Fibroblast of gingiva (primary cell): ENCODE results near the gene GRB7.
"Not testable (repeated sequence)": the region's sequence is repeated elsewhere in the genome, so short reads cannot be mapped to it uniquely, and the experiment has no call there.

ENCODE experiments used
- DNase-seq: peaks from one replicate; pipeline ENCODE4 v3.0.0-alpha.2; 2011; ENCODE audit warnings: low read depth

Gene GRB7

DNA sequence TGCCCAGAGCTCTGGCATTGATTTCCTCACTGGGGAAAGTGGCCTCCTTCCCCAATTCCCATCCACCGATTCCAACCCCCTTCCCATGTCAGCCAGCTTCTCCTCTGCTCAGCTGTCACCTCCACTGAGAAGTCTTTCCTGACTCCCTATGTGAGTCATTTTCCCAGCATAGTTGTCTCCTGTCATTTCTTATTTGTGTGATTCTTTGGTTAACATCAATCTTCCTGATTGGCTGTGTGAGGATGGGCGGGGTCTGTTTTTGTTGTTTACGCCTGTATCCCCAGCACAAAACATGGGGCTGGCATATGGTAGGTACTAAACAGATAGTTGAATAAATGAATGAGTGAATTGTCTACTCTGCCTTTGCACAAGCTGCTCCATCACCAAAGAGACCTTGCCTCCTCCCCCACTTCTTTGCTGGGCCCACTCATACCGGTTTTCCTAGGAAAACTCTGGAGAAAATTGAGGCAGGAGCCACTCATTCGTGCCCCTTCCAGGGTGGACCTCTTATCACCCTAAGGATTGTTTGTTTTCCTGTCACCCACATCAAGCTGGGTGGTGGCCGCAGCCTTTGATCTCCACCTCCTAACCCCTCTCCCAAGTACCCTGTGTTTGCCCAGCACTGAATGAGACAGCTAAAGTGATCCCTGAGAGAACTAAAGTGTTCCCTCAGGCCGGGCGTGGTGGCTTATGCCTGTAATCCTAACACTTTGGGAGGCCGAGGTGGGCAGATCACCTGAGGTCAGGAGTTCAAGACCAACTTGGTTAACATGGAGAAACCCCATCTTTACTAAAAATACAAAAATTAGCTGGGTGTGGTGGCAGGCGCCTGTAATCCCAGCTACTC is 1.2 kb upstream of the GRB7 start:
- no peak for DNase-seq

- no peak for DNase-seq
Observed at GRCh38 chr17:39737206-39737759, 455 bp upstream of the GRB7 start.

DNA sequence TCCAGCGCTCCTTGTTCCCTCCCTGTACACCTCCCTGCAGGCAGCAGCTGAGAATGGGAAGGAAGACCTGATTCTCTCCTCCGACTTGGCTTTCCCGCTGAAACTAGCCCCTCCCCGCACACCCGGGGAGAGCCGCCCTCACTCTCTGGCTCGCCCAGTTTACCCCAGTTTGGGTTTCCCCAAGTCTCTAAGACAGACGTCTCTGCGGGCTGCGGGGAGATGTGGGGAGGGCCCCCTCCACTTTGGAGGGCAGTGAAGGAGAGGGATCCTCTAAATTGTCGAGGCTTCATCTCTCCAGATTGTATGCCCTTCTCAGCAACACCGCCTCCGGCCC is 797 bp downstream of the GRB7 start:
- no peak for DNase-seq

- no peak for DNase-seq
Observed at GRCh38 chr17:39738983-39739884, 1.5 kb downstream of the GRB7 start.

GRCh38 chr17:39739885-39740356 is 2.2 kb downstream of the GRB7 start:
- no peak for DNase-seq

GRCh38 chr17:39740357-39741111 is 2.8 kb downstream of the GRB7 start:
- DNase-seq, result no peak

- DNase-seq, result no peak
Observed at GRCh38 chr17:39742126-39742855, 4.6 kb downstream of the GRB7 start.

DNA sequence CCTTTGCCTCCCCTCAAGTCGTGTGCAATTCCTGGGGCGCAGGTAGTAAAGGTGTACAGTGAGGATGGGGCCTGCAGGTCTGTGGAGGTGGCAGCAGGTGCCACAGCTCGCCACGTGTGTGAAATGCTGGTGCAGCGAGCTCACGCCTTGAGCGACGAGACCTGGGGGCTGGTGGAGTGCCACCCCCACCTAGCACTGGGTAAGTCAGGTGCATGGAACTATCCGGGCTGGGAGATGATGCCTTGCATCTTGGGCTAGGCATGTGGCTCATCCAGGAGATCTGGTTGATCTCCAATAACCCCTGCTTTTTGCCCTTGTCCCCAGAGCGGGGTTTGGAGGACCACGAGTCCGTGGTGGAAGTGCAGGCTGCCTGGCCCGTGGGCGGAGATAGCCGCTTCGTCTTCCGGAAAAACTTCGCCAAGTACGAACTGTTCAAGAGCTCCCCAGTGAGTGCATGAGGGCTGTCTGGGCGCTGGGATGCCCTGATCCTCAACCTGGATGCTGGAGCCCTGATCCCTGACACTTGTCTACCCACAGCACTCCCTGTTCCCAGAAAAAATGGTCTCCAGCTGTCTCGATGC is 5.2 kb downstream of the GRB7 start:
- no peak for DNase-seq

- no peak for DNase-seq
Observed at GRCh38 chr17:39744075-39744835, 6.5 kb downstream of the GRB7 start.

DNA sequence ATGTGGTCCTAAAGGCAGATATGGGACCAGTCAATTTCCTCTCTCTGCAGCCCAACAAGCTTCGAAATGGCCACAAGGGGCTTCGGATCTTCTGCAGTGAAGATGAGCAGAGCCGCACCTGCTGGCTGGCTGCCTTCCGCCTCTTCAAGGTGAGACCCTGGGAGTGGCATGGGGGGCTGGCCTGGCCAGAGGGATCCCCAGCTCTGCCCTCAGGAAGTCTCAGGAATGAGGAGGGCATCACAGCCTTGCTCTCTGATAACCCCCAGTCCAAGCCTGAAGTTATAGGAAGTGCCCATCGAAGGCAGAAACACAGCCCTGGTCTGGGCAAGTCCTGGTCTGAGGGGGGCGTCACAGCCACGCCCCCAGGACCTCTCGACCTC is 7.1 kb downstream of the GRB7 start:
- DNase-seq, result no peak

- no peak for DNase-seq
Observed at GRCh38 chr17:39745335-39746144, 7.8 kb downstream of the GRB7 start.

DNA sequence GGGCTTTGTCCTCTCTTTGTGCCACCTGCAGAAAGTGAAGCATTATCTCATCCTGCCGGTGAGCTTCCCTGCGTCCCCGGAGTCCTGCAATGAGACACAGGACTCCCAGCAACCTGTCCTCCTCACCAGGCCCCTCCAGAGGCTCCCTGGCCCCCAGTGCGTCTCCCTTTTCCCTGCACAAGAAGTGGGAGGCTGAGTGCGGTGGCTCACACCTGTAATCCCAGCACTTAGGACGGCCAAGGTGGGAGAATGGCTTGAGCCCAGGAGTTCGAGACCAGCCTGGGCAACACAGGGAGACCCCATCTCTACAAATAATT is 8.4 kb downstream of the GRB7 start:
- no peak for DNase-seq

- no peak for DNase-seq
Observed at GRCh38 chr17:39747745-39748144, 10.0 kb downstream of the GRB7 start.

- DNase-seq, result not testable (repeated sequence)
Observed at GRCh38 chr17:39748444-39749034, 10.8 kb downstream of the GRB7 start.

- DNase-seq, result no peak
Observed at GRCh38 chr17:39750131-39751015, 12.6 kb downstream of the GRB7 start.

DNA sequence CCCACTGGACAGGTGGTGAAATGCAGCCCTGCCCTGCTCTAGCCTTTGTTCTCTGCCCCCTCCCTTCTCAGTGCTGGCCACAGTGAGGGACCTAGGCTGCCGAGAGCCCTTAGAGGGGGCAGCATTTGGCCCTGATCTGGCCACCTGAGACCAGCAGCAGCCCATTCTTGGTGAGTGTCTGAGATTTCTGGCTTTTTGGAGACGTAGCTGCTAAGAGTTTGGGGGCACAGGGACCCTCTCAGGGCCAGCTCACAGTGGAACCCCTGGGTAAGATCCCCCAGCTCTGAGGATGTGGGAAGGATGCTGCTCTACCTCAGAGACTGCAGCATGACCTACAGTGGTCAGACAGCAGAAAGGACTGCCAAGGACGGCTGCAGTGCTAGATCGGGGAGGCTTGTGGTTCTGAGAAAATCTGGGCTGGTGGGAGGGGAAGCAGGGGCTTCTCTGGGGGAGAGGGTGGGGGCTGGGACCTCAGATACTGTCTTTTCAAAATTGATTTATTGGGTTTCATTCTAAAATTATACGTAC is 13.3 kb downstream of the GRB7 start:
- DNase-seq, result no peak

- no peak for DNase-seq
Observed at GRCh38 chr17:39751637-39752036, 13.9 kb downstream of the GRB7 start.
